Measurements from ENCODE around the gene CCL18.
"Not testable (repeated sequence)": the region's sequence is repeated elsewhere in the genome, so short reads cannot be mapped to it uniquely, and the experiment has no call there.

Gene CCL18

DNA sequence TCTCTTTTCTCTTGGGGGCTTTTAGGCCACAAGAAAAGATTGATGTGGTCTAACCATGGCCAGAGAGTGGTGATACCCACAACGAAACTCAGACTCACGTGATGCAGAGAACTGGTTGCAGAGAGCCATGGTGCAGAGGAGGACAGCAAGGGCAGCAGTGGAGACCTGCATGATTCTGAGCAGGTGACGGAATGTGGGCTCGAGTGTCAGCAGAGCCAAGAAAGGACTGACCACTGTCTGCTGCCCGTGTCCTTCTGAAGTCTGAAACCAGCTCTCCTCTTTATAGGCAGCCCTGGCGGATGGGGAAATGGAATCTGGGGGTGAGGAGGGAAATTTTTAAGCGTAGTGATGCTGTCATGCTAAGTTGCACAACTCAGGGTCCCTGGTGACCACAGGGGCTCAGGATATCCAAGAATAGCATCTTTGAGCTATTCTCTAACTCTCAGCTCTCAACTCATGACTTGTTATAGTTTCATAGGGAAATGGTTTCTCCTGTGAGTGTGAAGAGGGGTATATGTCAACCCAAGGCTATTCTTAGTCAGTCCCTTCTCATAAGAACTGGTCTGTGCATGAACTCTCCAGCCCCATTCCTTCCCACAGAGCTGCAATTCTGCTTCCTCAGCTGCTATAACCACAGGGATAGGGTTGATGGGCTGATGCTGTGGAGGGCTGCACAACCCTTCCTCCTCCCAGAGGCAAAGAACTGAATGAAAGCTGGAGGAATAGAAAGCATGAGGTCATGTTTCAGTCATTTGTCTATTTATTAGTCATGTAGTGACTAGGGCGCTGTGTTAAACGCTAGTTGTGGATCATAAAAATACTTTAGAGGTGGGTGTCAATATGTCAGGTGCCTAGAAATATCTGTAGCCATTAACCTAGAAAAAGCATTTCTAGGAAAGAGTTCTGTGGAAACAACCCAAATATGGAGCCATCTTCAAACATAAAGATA, 26.1 kb downstream of the CCL18 start, which contains the start of gene CCL3:
Gene CCL3 (minus strand): TSS at position 256 of the 949 bp plus-strand sequence. CDS start 85 bp downstream, at position 171.
- no peaks in the 10 kb centered on the region for H3K27me3 ChIP-seq (ENCODE audit: control insufficient read depth, insufficient read depth, low read length)
- H3K4me1 ChIP-seq (ENCODE audit: control insufficient read depth, low read depth, low read length) = peaks cover under 1% of the 10 kb centered on the region
- no peak within 1 kb of the TSS for H3K27ac ChIP-seq (ENCODE audit: low read length)
- no peak within 1 kb of the TSS for H3K9ac ChIP-seq (ENCODE audit: low read length)
- H3K9me3 ChIP-seq (ENCODE audit: control insufficient read depth, low read depth, low read length) = no peaks in the 10 kb centered on the region
- H3K4me3 ChIP-seq (ENCODE audit: low read length) = no peak within 1 kb of the TSS
- H3K36me3 ChIP-seq (ENCODE audit: control insufficient read depth, low read depth, low read length) = no peaks in the 10 kb centered on the region

DNA sequence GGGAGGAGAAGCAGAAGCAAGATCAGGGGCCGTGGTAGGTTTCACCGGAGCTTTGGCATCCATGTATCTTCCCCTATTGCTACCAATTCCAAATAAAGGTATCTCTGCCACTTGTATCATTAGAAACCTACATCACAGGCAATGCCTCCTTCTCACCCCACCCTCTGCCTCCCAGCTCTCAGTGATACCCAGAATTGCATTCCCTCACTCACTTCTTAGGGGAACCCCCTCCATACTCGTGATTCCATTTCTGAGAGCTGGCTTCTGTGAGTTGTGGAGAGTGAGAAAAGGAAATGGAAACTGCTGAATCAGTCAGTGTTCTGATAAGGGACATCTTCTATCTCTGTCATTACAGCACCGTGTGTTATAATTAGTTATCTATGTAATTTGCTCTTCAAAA, 28.2 kb downstream of the CCL18 start:
- no peaks in the 10 kb centered on the region for H3K36me3 ChIP-seq (ENCODE audit: control insufficient read depth, low read depth, low read length)
- H3K27me3 ChIP-seq (ENCODE audit: control insufficient read depth, insufficient read depth, low read length) = no peaks in the 10 kb centered on the region
- H3K4me3 ChIP-seq (ENCODE audit: low read length) = no peak overlapping the region
- H3K9ac ChIP-seq (ENCODE audit: low read length) = no peak overlapping the region
- no peaks in the 10 kb centered on the region for H3K9me3 ChIP-seq (ENCODE audit: control insufficient read depth, low read depth, low read length)
- H3K27ac ChIP-seq (ENCODE audit: low read length) = no peak overlapping the region
- no peaks in the 10 kb centered on the region for H3K4me1 ChIP-seq (ENCODE audit: control insufficient read depth, low read depth, low read length)

DNA sequence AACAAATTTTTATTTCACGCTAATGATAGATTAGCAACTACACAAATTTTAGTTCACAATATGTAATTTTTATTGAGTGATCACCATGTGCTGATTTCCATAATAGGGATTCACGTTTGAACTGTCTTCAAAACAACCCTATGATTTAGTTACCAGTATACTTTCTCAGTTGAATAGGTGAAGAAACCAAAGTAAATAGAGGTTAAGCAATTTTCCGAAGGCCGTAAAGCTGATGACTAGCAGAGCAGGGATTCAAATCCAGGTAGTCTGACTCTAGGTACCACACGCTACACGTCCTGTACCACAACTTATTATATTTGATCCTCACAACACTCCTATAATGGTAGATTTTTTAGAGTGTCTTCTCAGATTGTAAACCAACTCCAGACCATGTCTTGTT, 28.6 kb downstream of the CCL18 start:
- H3K9ac ChIP-seq (ENCODE audit: low read length); H3K4me1 ChIP-seq (ENCODE audit: control insufficient read depth, low read depth, low read length); H3K27ac ChIP-seq (ENCODE audit: low read length); H3K4me3 ChIP-seq (ENCODE audit: low read length); H3K9me3 ChIP-seq (ENCODE audit: control insufficient read depth, low read depth, low read length); H3K36me3 ChIP-seq (ENCODE audit: control insufficient read depth, low read depth, low read length); H3K27me3 ChIP-seq (ENCODE audit: control insufficient read depth, insufficient read depth, low read length): not testable (repeated sequence)

DNA sequence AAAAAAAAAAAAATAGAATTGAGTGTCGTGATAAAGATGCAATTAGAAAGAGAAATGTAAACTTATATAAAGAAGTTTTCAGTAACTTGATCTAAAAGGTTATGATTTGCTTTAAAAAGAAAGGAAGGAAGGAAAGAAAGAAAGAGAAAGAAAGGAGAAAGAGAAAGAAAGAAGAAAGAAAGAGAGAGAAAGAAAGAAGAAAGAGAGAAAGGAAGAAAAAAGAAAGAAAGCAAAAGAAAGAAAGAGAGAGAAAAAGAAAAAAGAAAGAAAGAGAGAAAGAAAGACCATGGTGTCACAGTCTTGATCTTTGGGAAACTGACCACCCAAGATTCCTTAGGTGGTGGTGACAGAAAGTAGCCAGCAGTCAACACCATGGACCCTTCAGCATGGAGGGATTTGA, 30.2 kb downstream of the CCL18 start:
- H3K9me3 ChIP-seq (ENCODE audit: control insufficient read depth, low read depth, low read length) = no peaks in the 10 kb centered on the region
- no peak overlapping the region for H3K4me3 ChIP-seq (ENCODE audit: low read length)
- H3K27ac ChIP-seq (ENCODE audit: low read length) = no peak overlapping the region
- H3K9ac ChIP-seq (ENCODE audit: low read length) = no peak overlapping the region
- H3K36me3 ChIP-seq (ENCODE audit: control insufficient read depth, low read depth, low read length) = no peaks in the 10 kb centered on the region
- no peaks in the 10 kb centered on the region for H3K27me3 ChIP-seq (ENCODE audit: control insufficient read depth, insufficient read depth, low read length)
- no peaks in the 10 kb centered on the region for H3K4me1 ChIP-seq (ENCODE audit: control insufficient read depth, low read depth, low read length)

DNA sequence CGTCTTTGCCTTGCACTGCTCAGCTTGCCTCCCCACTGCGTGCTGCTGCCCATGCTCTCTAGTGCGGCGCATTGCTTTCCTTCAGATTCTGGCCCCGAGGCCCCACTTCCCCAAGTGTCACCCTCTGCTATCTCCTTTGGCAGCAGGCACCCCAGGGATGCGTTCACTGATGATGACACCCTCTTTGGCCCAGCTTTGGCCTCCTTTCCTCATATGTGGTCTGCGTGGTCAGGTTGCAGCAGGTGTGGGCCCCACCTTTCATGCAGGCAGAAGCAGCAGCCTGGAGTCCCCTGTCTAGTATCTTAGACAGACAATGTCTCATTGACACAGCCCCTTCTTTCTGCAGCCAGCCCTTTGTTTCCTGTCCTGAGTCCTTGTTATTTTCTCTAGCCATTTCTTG, 30.7 kb downstream of the CCL18 start:
- no peaks in the 10 kb centered on the region for H3K4me1 ChIP-seq (ENCODE audit: control insufficient read depth, low read depth, low read length)
- no peaks in the 10 kb centered on the region for H3K27me3 ChIP-seq (ENCODE audit: control insufficient read depth, insufficient read depth, low read length)
- no peaks in the 10 kb centered on the region for H3K36me3 ChIP-seq (ENCODE audit: control insufficient read depth, low read depth, low read length)
- H3K9me3 ChIP-seq (ENCODE audit: control insufficient read depth, low read depth, low read length) = no peaks in the 10 kb centered on the region
- H3K9ac ChIP-seq (ENCODE audit: low read length) = no peak overlapping the region
- H3K4me3 ChIP-seq (ENCODE audit: low read length) = no peak overlapping the region
- no peak overlapping the region for H3K27ac ChIP-seq (ENCODE audit: low read length)

DNA sequence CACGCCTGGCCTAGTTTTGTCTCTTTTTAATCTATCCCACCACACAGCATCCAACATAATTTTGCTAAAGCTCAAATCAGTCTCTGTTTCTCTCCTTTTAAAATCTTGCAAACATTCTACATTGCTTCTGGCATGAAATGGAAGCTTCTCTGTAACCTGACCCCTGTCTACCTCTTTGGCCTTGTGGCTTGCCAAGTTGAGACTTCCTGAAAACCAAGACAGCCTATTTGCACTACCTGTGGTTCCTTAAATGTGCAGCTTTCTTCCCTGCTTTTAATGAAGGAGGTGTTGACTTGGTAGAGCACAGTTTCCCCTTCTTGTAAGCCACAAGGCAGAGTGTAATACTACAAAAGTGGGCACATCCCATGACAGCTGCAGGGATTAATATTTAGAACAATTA, 31.9 kb downstream of the CCL18 start:
- no peaks in the 10 kb centered on the region for H3K4me1 ChIP-seq (ENCODE audit: control insufficient read depth, low read depth, low read length)
- no peaks in the 10 kb centered on the region for H3K27me3 ChIP-seq (ENCODE audit: control insufficient read depth, insufficient read depth, low read length)
- no peak overlapping the region for H3K9ac ChIP-seq (ENCODE audit: low read length)
- H3K27ac ChIP-seq (ENCODE audit: low read length) = no peak overlapping the region
- no peak overlapping the region for H3K4me3 ChIP-seq (ENCODE audit: low read length)
- no peaks in the 10 kb centered on the region for H3K36me3 ChIP-seq (ENCODE audit: control insufficient read depth, low read depth, low read length)
- H3K9me3 ChIP-seq (ENCODE audit: control insufficient read depth, low read depth, low read length) = no peaks in the 10 kb centered on the region

DNA sequence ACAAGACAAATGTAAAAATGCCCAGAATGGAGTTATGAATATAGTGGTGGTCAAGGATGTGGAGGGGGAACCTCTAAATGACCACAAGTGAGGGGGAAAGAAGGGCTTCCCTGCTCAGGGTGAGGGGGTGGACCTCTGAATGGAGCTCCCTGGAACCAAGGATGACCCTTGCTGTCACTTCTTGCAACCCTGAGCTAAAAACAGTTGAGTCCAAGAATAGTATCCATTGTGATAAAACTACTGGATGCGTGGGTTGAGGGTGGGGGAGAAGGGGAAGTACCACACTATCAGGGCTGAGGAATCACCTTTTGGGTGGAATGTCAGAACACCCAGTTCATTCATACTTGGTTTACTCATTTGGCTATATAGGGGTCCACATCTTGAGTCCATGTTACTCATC, 34.9 kb downstream of the CCL18 start:
- not testable (repeated sequence) for H3K9me3 ChIP-seq (ENCODE audit: control insufficient read depth, low read depth, low read length); H3K4me3 ChIP-seq (ENCODE audit: low read length); H3K27ac ChIP-seq (ENCODE audit: low read length); H3K36me3 ChIP-seq (ENCODE audit: control insufficient read depth, low read depth, low read length); H3K27me3 ChIP-seq (ENCODE audit: control insufficient read depth, insufficient read depth, low read length); H3K9ac ChIP-seq (ENCODE audit: low read length); H3K4me1 ChIP-seq (ENCODE audit: control insufficient read depth, low read depth, low read length)

DNA sequence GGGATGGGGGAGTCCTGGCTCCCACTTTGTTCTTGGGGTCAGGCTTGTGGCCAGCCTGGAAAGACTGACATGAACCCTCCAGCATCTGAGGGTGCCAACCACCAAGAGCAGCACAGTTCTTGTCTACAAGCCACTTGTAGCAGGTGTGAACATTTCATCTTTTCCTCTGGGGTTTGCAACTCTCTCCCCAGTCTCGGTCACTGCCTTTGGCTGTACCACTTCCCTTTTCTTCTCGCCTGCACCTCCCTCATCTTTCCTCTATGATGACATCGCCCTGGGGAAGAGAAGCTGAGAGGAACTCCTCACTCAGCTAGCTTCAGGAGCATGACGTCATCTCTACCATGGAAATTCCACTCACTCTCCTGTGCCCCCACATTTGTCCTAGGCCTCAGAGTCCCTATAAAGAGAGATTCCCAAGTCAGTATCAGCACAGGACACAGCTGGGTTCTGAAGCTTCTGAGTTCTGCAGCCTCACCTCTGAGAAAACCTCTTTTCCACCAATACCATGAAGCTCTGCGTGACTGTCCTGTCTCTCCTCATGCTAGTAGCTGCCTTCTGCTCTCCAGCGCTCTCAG, 39.4 kb downstream of the CCL18 start, which contains the start of gene CCL4:
Gene CCL4 (plus strand): TSS at position 427 of the 575 bp plus-strand sequence. CDS start 79 bp downstream, at position 506.
- not testable (repeated sequence) for H3K27me3 ChIP-seq (ENCODE audit: control insufficient read depth, insufficient read depth, low read length); H3K4me1 ChIP-seq (ENCODE audit: control insufficient read depth, low read depth, low read length); H3K9me3 ChIP-seq (ENCODE audit: control insufficient read depth, low read depth, low read length); H3K9ac ChIP-seq (ENCODE audit: low read length); H3K36me3 ChIP-seq (ENCODE audit: control insufficient read depth, low read depth, low read length); H3K4me3 ChIP-seq (ENCODE audit: low read length); H3K27ac ChIP-seq (ENCODE audit: low read length)

DNA sequence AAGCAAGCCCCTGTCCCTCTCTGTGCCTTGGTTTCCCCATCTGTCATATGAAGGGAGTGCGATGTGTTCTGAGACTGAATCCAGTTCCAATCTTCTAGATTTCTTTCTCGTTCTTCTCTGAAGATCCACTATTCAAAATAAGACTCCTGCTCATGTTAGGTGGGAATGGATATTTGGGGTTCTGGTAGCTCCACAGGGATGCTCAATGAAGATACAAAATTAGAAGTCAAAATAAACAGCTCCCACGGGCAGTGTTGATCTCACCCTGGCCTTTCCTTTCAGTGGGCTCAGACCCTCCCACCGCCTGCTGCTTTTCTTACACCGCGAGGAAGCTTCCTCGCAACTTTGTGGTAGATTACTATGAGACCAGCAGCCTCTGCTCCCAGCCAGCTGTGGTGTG, 40.2 kb downstream of the CCL18 start:
- H3K36me3 ChIP-seq (ENCODE audit: control insufficient read depth, low read depth, low read length); H3K27ac ChIP-seq (ENCODE audit: low read length); H3K4me3 ChIP-seq (ENCODE audit: low read length); H3K9me3 ChIP-seq (ENCODE audit: control insufficient read depth, low read depth, low read length); H3K27me3 ChIP-seq (ENCODE audit: control insufficient read depth, insufficient read depth, low read length); H3K4me1 ChIP-seq (ENCODE audit: control insufficient read depth, low read depth, low read length); H3K9ac ChIP-seq (ENCODE audit: low read length): not testable (repeated sequence)

DNA sequence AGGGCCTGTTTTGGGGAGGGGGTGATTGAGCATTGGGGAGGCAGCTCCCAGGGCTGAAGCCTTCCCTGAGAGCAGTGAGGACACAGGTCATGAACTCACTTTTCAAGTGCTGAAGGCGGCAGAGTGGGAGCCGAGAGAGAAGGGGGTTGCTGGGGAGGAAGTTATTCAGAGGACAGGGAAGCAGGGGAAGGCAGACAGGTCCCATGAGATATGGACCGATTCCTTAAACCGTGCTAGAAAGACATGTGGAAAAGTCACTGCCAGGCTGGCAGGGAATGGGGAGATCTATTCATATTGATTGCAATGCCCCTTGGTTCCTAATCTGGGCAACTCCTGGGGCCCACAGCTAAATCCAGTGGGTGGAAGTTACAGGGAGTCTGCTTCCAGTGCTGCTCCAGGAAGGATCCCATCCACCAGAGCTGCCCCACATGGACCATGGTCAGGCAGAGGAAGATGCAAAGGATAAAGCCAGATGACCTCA, 40.7 kb downstream of the CCL18 start:
- Histone ChIP-seq H3K36me3 (ENCODE audit: control insufficient read depth, low read depth, low read length) (no peaks in the 10 kb centered on the region), H3K27me3 (ENCODE audit: control insufficient read depth, insufficient read depth, low read length) (no peaks in the 10 kb centered on the region), H3K4me3 (ENCODE audit: low read length) (no peak overlapping the region), H3K9ac (ENCODE audit: low read length) (no peak overlapping the region), H3K4me1 (ENCODE audit: control insufficient read depth, low read depth, low read length) (no peaks in the 10 kb centered on the region), H3K27ac (ENCODE audit: low read length) (no peak overlapping the region), H3K9me3 (ENCODE audit: control insufficient read depth, low read depth, low read length) (no peaks in the 10 kb centered on the region)

DNA sequence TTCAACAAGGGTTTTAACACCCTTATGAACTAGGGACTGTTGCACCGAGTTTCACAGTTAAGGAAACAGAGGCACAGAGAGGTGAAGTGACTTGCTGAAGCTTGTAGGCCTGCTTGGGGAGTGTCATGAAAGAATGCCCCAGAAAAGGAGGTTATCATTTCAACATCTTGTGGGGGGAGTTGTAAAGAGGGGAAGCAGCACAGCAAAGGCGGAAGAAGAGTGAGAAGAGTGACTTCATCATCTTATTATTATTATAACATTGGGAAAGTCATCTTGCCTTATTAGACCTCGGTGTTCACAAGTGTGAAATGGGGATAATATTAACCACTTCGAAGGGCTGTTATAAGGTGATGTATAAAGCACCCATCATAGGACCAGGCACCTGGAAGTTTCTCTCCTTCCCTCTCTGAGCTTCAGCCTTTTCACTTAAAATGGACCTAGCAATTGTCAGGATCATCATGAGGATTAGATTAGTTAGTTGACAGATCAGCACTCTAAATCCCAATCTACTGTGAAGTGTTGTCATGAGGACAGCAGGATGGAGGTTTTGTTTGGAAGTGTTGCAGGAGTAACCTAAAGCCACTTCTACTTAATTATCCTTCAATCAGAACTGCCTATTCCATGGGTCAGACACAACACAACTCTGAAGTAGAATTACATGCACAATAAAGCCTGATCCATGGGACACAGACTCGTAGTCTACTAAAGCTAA, 41.9 kb downstream of the CCL18 start:
- Histone ChIP-seq H3K36me3 (ENCODE audit: control insufficient read depth, low read depth, low read length) (no peaks in the 10 kb centered on the region), H3K9ac (ENCODE audit: low read length) (no peak overlapping the region), H3K4me1 (ENCODE audit: control insufficient read depth, low read depth, low read length) (no peaks in the 10 kb centered on the region), H3K9me3 (ENCODE audit: control insufficient read depth, low read depth, low read length) (no peaks in the 10 kb centered on the region), H3K4me3 (ENCODE audit: low read length) (no peak overlapping the region), H3K27me3 (ENCODE audit: control insufficient read depth, insufficient read depth, low read length) (no peaks in the 10 kb centered on the region), H3K27ac (ENCODE audit: low read length) (no peak overlapping the region)
